Lower leg skin (tissue), 4 donors: ENCODE results near the gene MTHFSD. TPM values are rescaled to one million over a fixed set of nuclear protein-coding genes. Genes with fewer than 3 reads are reported as not detected.

ENCODE experiments used
- DNase-seq, 2 donors: peaks; one replicate each; pipeline ENCODE4 v3.0.0-alpha.2; 2019; ENCODE audit warnings: low spot score in 2 of 2
- H3K4me3 ChIP-seq: fragments of 200-600 bp; sonication (generic); 2 replicates; pipeline ENCODE4 v1.5.1; 2017; ENCODE audit warnings: mild to moderate bottlenecking, low read depth; ENCODE audit not compliant: poor library complexity, severe bottlenecking
- CTCF ChIP-seq, 3 donors: fragments of 450-650 bp; IDR thresholded peaks; one replicate each; pipeline ENCODE4 v1.5.1; 2016; ENCODE audit warnings: antibody characterized with exemption in 3 of 3, mild to moderate bottlenecking in 3 of 3, moderate library complexity in 2 of 3
- POLR2A ChIP-seq, 2 donors: fragments of 450-650 bp; IDR thresholded peaks; one replicate each; pipeline ENCODE4 v1.6.1; 2016 to 2017; ENCODE audit warnings: antibody characterized with exemption in 2 of 2, mild to moderate bottlenecking in 1 of 2, moderate library complexity in 1 of 2
- WGBS, 2 donors: methylation state at CpG; one replicate each; pipeline ENCODE4 v1.1.5; 2018; 5-methylcytosine and 5-hydroxymethylcytosine counted together
- intact Hi-C: fragments of 100-400 bp; cut with DNase I; formaldehyde crosslinking; loops from one replicate; pipeline ENCODE4 v1.15.0; 2023; ENCODE audit warnings: low total_unique reads
- total RNA-seq, 4 donors: library from RNA; depleted of rRNA; stranded (reverse); fragments of >200 nt; gene quantifications; one replicate each; pipeline ENCODE4 v1.1.0, GENCODE V29; 2016

The MTHFSD gene
- total RNA-seq, 4 donors from 2014 or later = 14.5 to 34.8 (median 25.5) TPM

DNA sequence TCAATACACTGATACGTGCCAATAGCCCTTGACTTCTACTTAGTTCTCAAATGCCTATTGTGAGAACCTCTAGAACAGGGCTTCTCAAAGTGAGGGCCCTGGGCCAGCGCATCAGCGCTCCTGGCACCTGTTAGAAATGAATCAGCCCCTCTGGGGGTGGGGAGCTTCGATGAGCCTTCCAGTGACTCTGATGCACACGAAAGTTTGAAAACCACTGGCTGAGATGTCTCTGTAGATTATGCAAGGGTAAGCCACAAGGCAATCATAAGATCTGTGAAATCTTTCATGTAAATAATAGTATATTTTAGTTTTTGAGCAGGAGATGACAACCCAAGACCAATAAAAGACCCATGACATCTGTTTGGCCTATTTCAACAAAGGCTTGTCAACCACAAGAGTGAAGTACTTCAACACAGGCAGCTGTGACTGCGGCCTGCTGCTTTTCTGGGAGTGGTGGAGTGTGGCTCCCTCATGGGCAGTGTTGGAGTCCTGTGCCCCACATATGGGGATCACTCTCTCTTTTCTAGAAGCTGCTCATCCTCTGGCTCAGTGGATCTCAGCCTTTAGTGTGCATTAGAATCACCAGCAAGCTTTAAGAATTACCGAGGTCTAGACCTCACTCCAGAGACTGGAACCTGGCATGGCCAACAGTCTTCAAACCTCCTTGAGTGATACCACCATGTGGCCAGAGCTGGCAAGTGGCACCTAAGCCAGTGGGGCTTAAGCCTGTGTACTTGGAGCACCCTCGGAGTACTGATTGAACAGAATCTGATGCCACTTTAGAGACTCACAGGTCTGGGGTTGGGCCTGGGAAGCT lies 5.8 kb downstream of the MTHFSD start:
- WGBS, 2 donors = 77% methylated on average over 8 of the region's 8 CpGs
- intact Hi-C loops = no loop called here
- no peak for DNase-seq
- H3K4me3 ChIP-seq = no peak overlapping the region
- TF ChIP-seq CTCF (IDR thresholded peaks at IDR 0.05) (no peak), POLR2A (IDR thresholded peaks at IDR 0.05) (no peak)

DNA sequence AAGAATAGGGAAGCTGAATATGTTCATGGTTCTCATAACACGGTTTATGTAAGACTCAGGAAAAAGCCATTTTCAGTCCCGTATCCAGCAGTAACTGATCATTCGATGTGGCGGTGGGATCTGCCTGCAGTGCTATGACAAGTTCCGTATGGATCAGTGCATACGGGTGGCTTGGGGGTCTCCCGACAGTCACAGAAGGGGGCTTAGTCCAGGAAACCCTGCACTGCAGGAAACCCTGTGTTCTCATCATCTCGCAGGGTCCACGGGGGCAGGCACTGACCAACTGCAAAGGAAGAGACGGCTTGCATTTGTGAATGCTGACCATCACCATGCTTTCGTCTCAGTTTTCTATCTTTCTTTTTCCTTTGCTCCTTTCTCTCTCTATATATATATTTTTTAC lies 7.7 kb downstream of the MTHFSD start:
- WGBS, 2 donors = 96 to 98% methylated on average over 11 of the region's 11 CpGs
- intact Hi-C loops = no loop called here
- H3K4me3 ChIP-seq = no peak overlapping the region
- TF ChIP-seq CTCF (IDR thresholded peaks at IDR 0.05) (no peak), POLR2A (IDR thresholded peaks at IDR 0.05) (no peak)
- DNase-seq = no peak

DNA sequence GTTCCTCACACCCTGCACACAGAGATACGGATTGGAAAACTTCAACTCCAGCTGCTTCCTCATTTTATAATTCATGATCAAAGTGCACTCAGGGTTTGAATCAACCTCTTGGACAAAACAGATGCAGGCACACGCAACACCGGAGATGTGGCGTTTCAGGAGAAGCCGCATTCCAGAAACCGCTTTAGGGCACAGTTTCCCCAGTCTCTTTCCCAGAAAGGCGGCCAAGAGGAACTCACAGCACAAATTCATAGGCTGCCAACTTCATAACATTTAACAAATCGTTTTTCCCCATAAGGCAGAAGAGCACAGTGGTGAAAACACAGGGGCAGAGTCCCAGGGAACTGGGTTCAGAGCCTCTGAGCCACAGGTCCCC lies 8.4 kb downstream of the MTHFSD start:
- no peak overlapping the region for H3K4me3 ChIP-seq
- intact Hi-C loops = no loop called here
- TF ChIP-seq CTCF (IDR thresholded peaks at IDR 0.05) = no peak
- no peak for TF ChIP-seq POLR2A (IDR thresholded peaks at IDR 0.05)
- WGBS, 2 donors = 78 to 85% methylated on average over 8 of the region's 8 CpGs
- DNase-seq = no peak

GRCh38 chr16:86545954-86546637 lies 8.9 kb downstream of the MTHFSD start:
- intact Hi-C loops = no loop called here
- 74 to 80% methylated on average over 19 of the region's 19 CpGs for WGBS, 2 donors
- no peak for DNase-seq
- no peak for TF ChIP-seq CTCF (IDR thresholded peaks at IDR 0.05)
- TF ChIP-seq POLR2A (IDR thresholded peaks at IDR 0.05) = no peak
- H3K4me3 ChIP-seq = no peak overlapping the region

- no peak for TF ChIP-seq CTCF (IDR thresholded peaks at IDR 0.05)
- no peak for TF ChIP-seq POLR2A (IDR thresholded peaks at IDR 0.05)
- no peak for DNase-seq
- H3K4me3 ChIP-seq = no peak overlapping the region
- intact Hi-C loops = no loop called here
- WGBS, 2 donors = 81 to 83% methylated on average over 12 of the region's 12 CpGs
These were observed 9.6 kb downstream of the MTHFSD start for GRCh38 chr16:86545481-86545880.
